Measurements from ENCODE around the gene SPATA31E1. TPM values are rescaled to one million over a fixed set of nuclear protein-coding genes. Genes with fewer than 3 reads are reported as not detected.

The SPATA31E1 gene
- total RNA-seq, 1 donor from 2014 or later: not detected

DNA sequence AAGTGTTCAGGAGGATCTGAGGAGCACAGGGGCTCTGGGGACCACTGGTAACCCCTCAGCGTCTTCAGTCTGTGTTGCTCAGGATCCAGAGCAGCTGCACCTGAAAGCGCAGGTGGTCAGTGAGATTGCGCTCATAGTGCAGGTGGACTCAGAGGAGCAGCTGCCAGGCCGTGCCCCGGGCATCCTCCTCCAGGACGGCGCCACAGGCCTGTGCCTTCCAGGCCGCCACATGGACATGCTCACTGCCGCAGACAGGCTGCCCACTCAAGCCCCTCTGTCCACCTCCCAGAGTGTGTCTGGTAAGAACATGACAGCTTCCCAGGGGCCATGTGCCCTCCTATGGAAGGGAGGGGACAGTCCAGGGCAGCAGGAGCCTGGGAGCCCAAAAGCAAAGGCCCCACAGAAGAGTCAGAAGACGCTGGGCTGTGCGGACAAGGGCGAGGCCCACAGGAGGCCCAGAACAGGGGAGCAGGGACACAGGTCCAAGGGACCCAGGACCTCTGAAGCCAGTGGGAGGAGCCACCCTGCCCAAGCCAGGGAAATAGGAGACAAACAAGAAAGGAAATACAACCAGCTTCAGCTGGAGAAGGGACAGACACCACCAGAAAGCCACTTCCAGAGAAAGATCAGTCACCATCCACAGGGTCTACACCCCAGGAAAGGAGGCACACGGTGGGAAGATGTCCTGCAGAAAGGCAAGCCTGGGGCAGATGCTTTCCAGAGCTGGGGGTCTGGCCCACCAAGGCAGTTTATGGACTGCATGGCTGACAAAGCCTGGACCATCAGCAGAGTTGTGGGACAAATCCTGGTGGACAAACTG is 5.2 kb downstream of the SPATA31E1 start:
- Mint-ChIP-seq H3K27ac (ENCODE audit: unreplicated experiment) (no peak overlapping the region), H3K4me3 (ENCODE audit: unreplicated experiment) (no peak overlapping the region), H3K27me3 (ENCODE audit: unreplicated experiment) (peaks cover 16% of the 10 kb centered on the region), H3K4me1 (ENCODE audit: unreplicated experiment) (no peaks in the 10 kb centered on the region), H3K9me3 (ENCODE audit: unreplicated experiment) (no peaks in the 10 kb centered on the region), H3K36me3 (ENCODE audit: unreplicated experiment) (no peaks in the 10 kb centered on the region)
- DNase-seq (ENCODE audit: extremely low spot score, unreplicated experiment): no peak
- TF ChIP-seq, protein P1, sequence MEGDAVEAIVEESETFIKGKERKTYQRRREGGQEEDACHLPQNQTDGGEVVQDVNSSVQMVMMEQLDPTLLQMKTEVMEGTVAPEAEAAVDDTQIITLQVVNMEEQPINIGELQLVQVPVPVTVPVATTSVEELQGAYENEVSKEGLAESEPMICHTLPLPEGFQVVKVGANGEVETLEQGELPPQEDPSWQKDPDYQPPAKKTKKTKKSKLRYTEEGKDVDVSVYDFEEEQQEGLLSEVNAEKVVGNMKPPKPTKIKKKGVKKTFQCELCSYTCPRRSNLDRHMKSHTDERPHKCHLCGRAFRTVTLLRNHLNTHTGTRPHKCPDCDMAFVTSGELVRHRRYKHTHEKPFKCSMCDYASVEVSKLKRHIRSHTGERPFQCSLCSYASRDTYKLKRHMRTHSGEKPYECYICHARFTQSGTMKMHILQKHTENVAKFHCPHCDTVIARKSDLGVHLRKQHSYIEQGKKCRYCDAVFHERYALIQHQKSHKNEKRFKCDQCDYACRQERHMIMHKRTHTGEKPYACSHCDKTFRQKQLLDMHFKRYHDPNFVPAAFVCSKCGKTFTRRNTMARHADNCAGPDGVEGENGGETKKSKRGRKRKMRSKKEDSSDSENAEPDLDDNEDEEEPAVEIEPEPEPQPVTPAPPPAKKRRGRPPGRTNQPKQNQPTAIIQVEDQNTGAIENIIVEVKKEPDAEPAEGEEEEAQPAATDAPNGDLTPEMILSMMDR (IDR thresholded peaks at IDR 0.05): no peak

DNA sequence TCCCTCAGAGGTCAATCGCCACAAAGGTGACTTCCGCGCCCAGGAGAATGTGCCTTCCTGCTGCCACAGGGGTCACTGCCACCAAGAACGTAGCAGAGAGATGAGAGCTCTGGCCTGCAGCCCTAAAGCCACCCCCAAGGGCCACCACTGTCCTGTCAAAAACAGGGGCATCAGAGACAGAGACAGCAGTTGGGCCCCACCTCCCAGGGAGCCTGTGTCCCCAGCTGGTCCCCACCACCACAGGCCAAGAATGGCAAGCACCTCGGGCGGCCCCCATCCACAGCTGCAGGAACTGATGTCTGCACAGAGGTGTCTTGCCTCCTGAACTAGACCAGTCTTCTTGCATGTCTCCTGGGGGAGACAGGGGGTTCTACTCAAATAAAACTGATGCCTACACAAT is 5.8 kb downstream of the SPATA31E1 start:
- TF ChIP-seq, protein P1 (IDR thresholded peaks at IDR 0.05): no peak
- no peak overlapping the region for H3K27ac Mint-ChIP-seq (ENCODE audit: unreplicated experiment)
- H3K36me3 Mint-ChIP-seq (ENCODE audit: unreplicated experiment): peaks cover 1% of the 10 kb centered on the region
- DNase-seq (ENCODE audit: extremely low spot score, unreplicated experiment): no peak
- peaks cover 3% of the 10 kb centered on the region for H3K9me3 Mint-ChIP-seq (ENCODE audit: unreplicated experiment)
- H3K27me3 Mint-ChIP-seq (ENCODE audit: unreplicated experiment): peaks cover 21% of the 10 kb centered on the region
- H3K4me3 Mint-ChIP-seq (ENCODE audit: unreplicated experiment): no peak overlapping the region
- H3K4me1 Mint-ChIP-seq (ENCODE audit: unreplicated experiment): no peaks in the 10 kb centered on the region

DNA sequence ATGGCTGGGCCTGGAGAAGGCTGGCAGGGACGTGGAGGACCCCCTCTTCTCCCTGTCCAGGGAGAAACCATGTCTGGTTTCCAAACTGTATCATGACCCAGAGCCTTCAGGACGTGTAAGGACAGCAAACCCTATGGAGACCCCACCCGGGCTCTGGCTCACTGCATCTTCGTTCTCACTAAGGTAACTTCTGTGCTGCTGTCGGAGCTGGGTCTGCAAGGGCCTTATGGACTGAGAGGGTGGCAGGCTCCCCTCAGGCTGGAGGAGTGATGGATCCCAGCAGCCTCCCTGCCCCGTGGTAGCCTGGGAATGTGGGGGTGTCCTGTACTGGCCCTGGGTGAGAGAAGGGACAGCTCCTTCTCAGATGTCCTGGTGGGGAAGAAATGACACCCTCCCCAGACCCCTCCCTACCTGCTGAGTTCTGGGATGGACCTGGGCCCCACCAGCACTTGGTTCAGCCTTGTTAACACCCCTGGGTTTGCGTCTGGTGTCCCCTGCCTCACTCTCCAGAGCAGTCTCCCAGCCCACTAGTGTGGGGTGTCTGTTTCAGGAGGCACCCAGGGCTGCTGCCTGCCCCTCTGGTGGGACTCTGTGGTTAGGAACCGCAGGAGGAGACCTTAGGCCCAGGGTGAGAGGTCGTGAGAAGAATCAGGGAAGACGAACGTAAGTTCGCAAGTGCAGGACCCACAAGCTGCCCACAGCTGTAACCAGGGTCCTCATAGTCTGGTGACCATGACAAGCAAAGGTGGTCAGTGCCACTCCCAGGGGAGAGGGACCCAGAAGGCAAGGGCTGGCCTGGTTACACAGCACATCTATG is 6.6 kb downstream of the SPATA31E1 start:
- peaks cover 1% of the 10 kb centered on the region for H3K36me3 Mint-ChIP-seq (ENCODE audit: unreplicated experiment)
- DNase-seq (ENCODE audit: extremely low spot score, unreplicated experiment): no peak
- H3K9me3 Mint-ChIP-seq (ENCODE audit: unreplicated experiment): peaks cover 7% of the 10 kb centered on the region
- H3K4me3 Mint-ChIP-seq (ENCODE audit: unreplicated experiment): no peak overlapping the region
- H3K27ac Mint-ChIP-seq (ENCODE audit: unreplicated experiment): no peak overlapping the region
- peaks cover 27% of the 10 kb centered on the region for H3K27me3 Mint-ChIP-seq (ENCODE audit: unreplicated experiment)
- TF ChIP-seq, protein P1 (IDR thresholded peaks at IDR 0.05): no peak
- no peaks in the 10 kb centered on the region for H3K4me1 Mint-ChIP-seq (ENCODE audit: unreplicated experiment)

DNA sequence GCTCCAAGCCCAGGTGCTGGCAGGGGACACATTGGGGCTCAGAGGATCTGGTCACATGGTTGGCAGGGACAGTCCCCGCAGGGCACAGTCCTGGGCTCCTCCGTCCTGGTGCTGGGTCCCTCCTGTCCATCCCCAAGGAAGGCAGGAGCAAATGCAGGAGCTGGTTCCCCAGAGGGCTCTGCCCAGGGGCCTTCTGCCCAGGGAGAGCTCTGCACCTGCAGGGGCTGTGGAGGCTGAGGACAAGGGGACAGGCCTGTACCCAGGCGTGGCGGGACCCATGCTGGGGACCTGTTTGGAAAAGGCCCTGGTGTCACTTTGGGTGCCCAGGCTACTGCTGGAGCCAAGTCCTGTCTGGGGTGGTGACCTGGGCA is 7.2 kb downstream of the SPATA31E1 start:
- H3K27me3 Mint-ChIP-seq (ENCODE audit: unreplicated experiment): peaks cover 33% of the 10 kb centered on the region
- H3K4me1 Mint-ChIP-seq (ENCODE audit: unreplicated experiment): no peaks in the 10 kb centered on the region

More for the DNA sequence above, 7.2 kb downstream of the SPATA31E1 start:
- Mint-ChIP-seq H3K9me3 (ENCODE audit: unreplicated experiment) (peaks cover 7% of the 10 kb centered on the region), H3K36me3 (ENCODE audit: unreplicated experiment) (peaks cover 1% of the 10 kb centered on the region), H3K4me3 (ENCODE audit: unreplicated experiment) (no peak overlapping the region), H3K27ac (ENCODE audit: unreplicated experiment) (no peak overlapping the region)
- TF ChIP-seq, protein P1 (IDR thresholded peaks at IDR 0.05): no peak
- DNase-seq (ENCODE audit: extremely low spot score, unreplicated experiment): no peak

Measured in osteocyte (in vitro differentiated cells).